ENCODE results near the gene CIROP. TPM values are rescaled to one million over a fixed set of nuclear protein-coding genes. Genes with fewer than 3 reads are reported as not detected.

Gene CIROP
- total RNA-seq, 2 experiments from 2014 or later = not detected

- peaks cover 37% of the 10 kb centered on the region for H3K4me1 Mint-ChIP-seq (ENCODE audit: low read depth)
- DNase-seq = no peak
- Histone ChIP-seq H3K9me3 (ENCODE audit: control insufficient read depth in 1 of 2, insufficient read depth in 1 of 2, low read length in 2 of 2) (no peaks in the 10 kb centered on the region), H3K4me3 (ENCODE audit: low read length) (no peak overlapping the region), H3K36me3 (ENCODE audit: insufficient read depth, low read length) (no peaks in the 10 kb centered on the region), H3K4me1 (ENCODE audit: insufficient read depth, low read length) (peaks cover 34% of the 10 kb centered on the region), H3K27me3 (ENCODE audit: control insufficient read depth in 1 of 2, insufficient read depth in 2 of 2, low read length in 2 of 2) (peaks cover 16 to 19% of the 10 kb centered on the region in 2 experiments), H3K27ac (ENCODE audit: low read depth in 1 of 2, low read length in 2 of 2) (no peak overlapping the region)
- no peak for ATAC-seq (ENCODE audit: poor library complexity)
- TF ChIP-seq, protein P1, sequence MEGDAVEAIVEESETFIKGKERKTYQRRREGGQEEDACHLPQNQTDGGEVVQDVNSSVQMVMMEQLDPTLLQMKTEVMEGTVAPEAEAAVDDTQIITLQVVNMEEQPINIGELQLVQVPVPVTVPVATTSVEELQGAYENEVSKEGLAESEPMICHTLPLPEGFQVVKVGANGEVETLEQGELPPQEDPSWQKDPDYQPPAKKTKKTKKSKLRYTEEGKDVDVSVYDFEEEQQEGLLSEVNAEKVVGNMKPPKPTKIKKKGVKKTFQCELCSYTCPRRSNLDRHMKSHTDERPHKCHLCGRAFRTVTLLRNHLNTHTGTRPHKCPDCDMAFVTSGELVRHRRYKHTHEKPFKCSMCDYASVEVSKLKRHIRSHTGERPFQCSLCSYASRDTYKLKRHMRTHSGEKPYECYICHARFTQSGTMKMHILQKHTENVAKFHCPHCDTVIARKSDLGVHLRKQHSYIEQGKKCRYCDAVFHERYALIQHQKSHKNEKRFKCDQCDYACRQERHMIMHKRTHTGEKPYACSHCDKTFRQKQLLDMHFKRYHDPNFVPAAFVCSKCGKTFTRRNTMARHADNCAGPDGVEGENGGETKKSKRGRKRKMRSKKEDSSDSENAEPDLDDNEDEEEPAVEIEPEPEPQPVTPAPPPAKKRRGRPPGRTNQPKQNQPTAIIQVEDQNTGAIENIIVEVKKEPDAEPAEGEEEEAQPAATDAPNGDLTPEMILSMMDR (IDR thresholded peaks at IDR 0.05) = no peak
- H3K36me3 Mint-ChIP-seq (ENCODE audit: low read depth) = no peaks in the 10 kb centered on the region
- H3K27ac Mint-ChIP-seq = peak overlapping the region; percentile 94
- intact Hi-C loops (cut with DNase I, micrococcal nuclease) = loop anchor here in 1 of 2 experiments (5.0 kb wide), 1 partner anchor 42 kb away; no protein-coding TSS in a partner anchor
- no peak overlapping the region for H3K4me3 Mint-ChIP-seq
- H3K9me3 Mint-ChIP-seq = no peaks in the 10 kb centered on the region
- ChIA-PET POLR2A (no interaction called here), CTCF (no interaction called here)
- H3K27me3 Mint-ChIP-seq = no peaks in the 10 kb centered on the region
These were observed 9.9 kb upstream of the CIROP start for GRCh38 chr14:23114669-23115038.

GRCh38 chr14:23114120-23114458 is 9.3 kb upstream of the CIROP start:
- H3K27ac Mint-ChIP-seq = peak overlapping the region; percentile 94
- no peak overlapping the region for H3K4me3 ChIP-seq (ENCODE audit: low read length)
- no peak overlapping the region for H3K4me3 Mint-ChIP-seq
- H3K27ac ChIP-seq (ENCODE audit: low read depth in 1 of 2, low read length in 2 of 2) = no peak overlapping the region
- H3K36me3 Mint-ChIP-seq (ENCODE audit: low read depth) = no peaks in the 10 kb centered on the region
- CTCF ChIA-PET = no interaction called here
- no peak for DNase-seq
- H3K9me3 Mint-ChIP-seq = no peaks in the 10 kb centered on the region
- TF ChIP-seq, protein P1 (IDR thresholded peaks at IDR 0.05) = no peak
- H3K27me3 ChIP-seq (ENCODE audit: control insufficient read depth in 1 of 2, insufficient read depth in 2 of 2, low read length in 2 of 2) = peaks cover 16 to 19% of the 10 kb centered on the region in 2 experiments
- H3K4me1 Mint-ChIP-seq (ENCODE audit: low read depth) = peaks cover 31% of the 10 kb centered on the region
- ATAC-seq (ENCODE audit: poor library complexity) = no peak
- POLR2A ChIA-PET = interaction anchor here (1.5 kb wide), 1 partner anchor 19 kb away, joined by 4 read pairs; the partner anchor contains the start of genes ACIN1 and C14orf119
- no peaks in the 10 kb centered on the region for H3K9me3 ChIP-seq (ENCODE audit: control insufficient read depth in 1 of 2, insufficient read depth in 1 of 2, low read length in 2 of 2)
- H3K4me1 ChIP-seq (ENCODE audit: insufficient read depth, low read length) = peaks cover 29% of the 10 kb centered on the region
- no peaks in the 10 kb centered on the region for H3K27me3 Mint-ChIP-seq
- intact Hi-C loops (cut with DNase I, micrococcal nuclease) = loop anchor here in 1 of 2 experiments (5.0 kb wide), 1 partner anchor 42 kb away; no protein-coding TSS in a partner anchor
- H3K36me3 ChIP-seq (ENCODE audit: insufficient read depth, low read length) = no peaks in the 10 kb centered on the region

GRCh38 chr14:23113431-23114119 is 8.8 kb upstream of the CIROP start:
- intact Hi-C loops (cut with DNase I, micrococcal nuclease) = loop anchor here in 1 of 2 experiments (5.0 kb wide), 1 partner anchor 41 kb away; no protein-coding TSS in a partner anchor
- peaks cover 26% of the 10 kb centered on the region for H3K4me1 Mint-ChIP-seq (ENCODE audit: low read depth)
- no peaks in the 10 kb centered on the region for H3K9me3 Mint-ChIP-seq
- no peak overlapping the region for H3K4me3 ChIP-seq (ENCODE audit: low read length)
- no peak overlapping the region for H3K27ac Mint-ChIP-seq
- H3K27me3 ChIP-seq (ENCODE audit: control insufficient read depth in 1 of 2, insufficient read depth in 2 of 2, low read length in 2 of 2) = peaks cover 16 to 19% of the 10 kb centered on the region in 2 experiments
- no peaks in the 10 kb centered on the region for H3K27me3 Mint-ChIP-seq
- H3K36me3 ChIP-seq (ENCODE audit: insufficient read depth, low read length) = no peaks in the 10 kb centered on the region
- H3K36me3 Mint-ChIP-seq (ENCODE audit: low read depth) = no peaks in the 10 kb centered on the region
- CTCF ChIA-PET = interaction anchor here (1.1 kb wide), 2 partner anchors 19 to 37 kb away, joined by 3 read pairs; partner anchors contain the start of gene ACIN1
- POLR2A ChIA-PET = interaction anchor here (1.5 kb wide), 1 partner anchor 18 kb away, joined by 4 read pairs; the partner anchor contains the start of genes ACIN1 and C14orf119
- peaks cover 23% of the 10 kb centered on the region for H3K4me1 ChIP-seq (ENCODE audit: insufficient read depth, low read length)
- TF ChIP-seq, protein P1 (IDR thresholded peaks at IDR 0.05) = no peak
- H3K27ac ChIP-seq (ENCODE audit: low read depth in 1 of 2, low read length in 2 of 2) = no peak overlapping the region
- H3K9me3 ChIP-seq (ENCODE audit: control insufficient read depth in 1 of 2, insufficient read depth in 1 of 2, low read length in 2 of 2) = no peaks in the 10 kb centered on the region
- no peak overlapping the region for H3K4me3 Mint-ChIP-seq
- ATAC-seq (ENCODE audit: poor library complexity) (no peak), DNase-seq (no peak)

All from CD4-positive, alpha-beta T cell (primary cell).